Stimulated activated CD4-positive, alpha-beta T cell treated with anti-CD3 and anti-CD28 coated beads, TNF-alpha, amount 100 ng/mL, for 1 hour (primary cell): ENCODE data around the gene CASP6.

Experiments used
- DNase-seq, 3 donors: peaks; one replicate each; pipeline ENCODE4 v3.0.0-alpha.2; 2020; ENCODE audit warnings: low read depth in 3 of 3, low spot score in 1 of 3

The CASP6 gene

DNA sequence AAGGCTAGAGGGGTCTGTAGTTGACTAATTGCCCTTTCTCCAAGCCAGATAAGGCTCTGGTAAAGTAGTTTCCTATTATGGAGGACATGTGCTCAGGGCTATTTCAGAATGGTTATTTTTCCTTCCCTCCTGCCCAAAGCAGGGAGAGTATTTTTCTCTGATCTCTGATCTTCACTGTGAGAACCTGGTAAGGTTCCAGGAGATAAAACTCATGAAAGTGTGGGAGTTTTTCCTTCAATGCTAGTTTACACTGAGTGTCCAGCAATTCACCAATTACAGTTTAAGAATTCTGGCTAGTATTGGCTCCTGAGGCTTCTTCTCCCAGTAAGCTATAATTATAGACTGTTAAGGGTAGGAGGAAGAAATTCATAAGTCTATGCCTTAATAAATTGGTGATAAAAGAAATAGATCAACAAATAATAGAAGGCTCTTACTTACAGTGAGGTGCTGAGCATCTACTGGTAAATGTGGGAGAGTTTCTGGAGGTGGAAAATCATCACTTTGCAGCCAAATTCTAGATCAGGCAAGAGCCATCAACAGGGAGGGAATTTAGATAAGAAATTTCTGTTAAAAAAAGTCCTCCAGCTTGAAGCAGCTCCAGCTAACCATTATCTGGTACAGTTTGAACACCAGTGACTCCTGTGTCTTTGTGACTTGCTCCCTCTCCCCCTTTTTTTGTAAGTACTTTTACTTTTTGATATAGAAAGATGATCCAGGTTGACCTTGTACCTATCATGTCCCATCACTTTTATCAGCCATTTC, 30.9 kb downstream of the CASP6 start:
- no peak for DNase-seq

DNA sequence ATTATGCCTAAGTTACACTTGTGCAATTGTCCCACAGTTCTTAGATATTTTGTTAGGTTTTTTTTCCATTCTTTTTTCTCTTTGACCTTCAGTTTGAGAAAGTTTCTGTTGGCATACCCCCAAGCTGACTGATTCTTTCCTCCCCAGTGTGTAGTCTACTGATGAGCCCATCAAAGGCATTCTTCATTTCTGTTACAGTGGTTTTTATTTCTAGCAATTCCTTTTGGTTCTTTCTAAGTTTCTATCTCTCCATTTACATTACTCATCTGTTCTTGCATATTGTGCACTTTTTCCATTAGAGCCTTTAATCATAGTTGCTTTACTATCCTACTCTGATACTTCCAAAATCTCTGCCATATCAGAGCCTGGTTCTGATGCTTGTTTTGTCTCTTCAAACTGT, 31.9 kb downstream of the CASP6 start:
- no peak for DNase-seq

DNA sequence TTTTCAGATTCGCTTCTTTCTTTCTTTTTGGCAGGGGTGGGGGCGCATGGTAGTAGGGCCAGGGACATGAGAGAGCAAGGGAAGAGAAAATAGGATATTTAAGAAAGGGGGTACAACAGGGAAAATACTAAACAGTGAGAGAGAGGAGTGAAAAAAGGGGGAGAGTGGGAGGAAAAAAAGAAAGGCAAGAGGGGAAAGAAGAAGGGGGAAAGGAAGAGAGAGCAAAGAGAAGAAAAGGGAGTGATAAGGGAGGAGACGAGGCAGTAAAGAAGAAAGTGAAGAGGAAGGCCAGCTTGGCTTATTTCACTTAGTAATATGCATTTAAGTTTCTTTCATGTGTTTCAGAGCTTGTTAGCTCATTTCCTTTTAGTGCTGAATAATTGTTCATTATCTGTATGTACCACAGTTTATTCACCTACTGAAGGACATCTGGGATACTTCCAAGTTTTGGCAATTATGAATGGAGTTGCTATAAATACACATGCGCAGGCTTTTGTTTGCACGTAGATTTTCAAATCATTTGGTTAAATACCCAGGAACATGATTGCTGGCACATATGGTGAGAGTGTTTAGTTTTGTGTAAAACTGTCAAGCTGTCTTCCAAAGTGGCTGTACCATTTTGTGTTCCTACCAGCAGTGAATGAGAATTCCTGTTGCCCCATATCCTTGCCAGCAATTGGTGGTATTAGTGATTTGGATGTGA, 37.3 kb downstream of the CASP6 start:
- DNase-seq, result no peak

DNA sequence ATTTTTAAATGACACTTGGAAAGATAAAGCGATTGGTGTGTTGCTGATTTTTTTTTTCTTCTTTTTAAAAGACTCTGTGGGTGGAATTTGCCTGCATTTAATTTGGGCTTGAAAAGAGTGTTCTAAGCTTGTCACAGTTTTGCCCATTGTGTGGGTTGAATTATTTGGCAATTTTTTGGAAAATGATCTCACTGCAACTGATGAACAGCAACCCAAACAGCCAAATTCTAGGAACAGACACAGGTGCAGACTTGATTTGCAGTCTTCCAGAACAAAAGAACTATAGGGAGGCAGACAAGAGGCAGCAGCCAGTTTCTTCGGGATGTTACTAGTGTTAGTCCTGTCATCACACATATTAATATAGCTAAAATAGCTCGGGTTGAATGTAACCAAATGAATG, 40.5 kb downstream of the CASP6 start:
- DNase-seq, result no peak

DNA sequence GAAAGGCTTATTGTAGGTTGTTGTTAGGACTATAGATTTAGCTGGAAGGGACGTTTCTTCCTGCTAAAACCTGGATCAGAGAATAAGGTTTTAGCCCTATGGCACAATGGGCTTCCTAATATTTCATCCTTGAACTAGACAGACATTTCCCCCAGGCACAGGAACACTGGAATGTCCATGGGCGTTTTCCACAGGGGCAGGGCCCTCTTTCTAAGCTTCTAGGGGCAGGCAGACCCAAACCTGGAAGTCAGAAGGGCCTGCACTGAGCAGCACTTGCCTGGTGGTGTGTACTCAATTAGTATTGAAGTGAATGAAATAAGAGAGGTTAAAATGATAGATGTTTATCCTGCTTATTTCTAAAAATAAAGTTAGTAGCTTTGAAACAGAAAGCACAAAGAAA, 41.1 kb downstream of the CASP6 start:
- no peak for DNase-seq

DNA sequence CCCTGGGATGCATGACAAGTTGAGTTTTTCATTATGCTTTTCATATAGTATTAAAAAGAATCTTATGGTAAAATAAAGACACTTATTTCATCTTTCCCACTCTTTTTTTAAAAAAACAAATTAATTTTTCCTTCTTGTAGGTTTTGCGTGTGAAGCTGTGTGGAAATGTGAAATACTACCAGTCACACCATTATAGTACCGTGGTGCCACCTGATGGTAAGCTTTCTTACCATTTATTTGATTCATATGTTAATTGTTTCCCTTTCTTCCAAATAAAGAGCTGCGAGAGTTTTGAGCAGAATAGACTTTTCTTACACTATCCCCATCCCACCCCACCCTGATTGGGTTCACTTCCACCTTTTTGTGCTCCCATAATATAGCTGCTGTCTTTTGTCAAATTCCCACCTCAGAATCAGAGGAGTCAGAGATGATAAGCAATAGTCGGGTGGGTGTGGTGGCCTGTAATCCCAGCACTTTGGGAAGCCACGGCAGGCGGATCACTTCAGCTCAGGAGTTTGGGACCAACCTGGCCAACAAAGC, 44.3 kb downstream of the CASP6 start:
- no peak for DNase-seq

DNA sequence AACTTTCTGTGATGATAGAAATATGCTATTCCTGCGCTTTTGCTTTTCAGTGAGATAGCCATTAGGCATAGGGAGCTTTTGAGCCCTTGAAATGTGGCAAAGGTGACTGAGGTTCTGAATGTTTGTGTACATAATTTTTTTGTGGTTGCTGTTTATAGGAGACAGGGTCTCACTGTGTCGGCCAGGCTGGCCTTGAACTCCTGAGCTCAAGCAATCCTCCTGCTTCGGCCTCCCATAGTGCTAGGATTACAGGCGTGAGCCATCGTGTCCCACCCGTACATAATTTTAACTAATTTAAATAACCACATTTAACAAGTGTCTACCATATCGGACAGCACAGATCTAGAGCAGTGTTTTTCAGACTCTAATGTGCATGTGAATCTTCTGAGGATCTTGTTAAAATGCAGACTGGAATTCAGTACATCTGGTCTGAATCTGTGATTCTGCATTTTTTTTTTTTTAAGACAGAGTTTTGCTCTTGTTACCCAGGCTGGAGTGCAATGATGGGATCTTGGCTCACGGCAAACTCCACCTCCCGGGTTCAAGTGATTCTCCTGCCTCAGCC, 45.3 kb downstream of the CASP6 start:
- no peak for DNase-seq

DNA sequence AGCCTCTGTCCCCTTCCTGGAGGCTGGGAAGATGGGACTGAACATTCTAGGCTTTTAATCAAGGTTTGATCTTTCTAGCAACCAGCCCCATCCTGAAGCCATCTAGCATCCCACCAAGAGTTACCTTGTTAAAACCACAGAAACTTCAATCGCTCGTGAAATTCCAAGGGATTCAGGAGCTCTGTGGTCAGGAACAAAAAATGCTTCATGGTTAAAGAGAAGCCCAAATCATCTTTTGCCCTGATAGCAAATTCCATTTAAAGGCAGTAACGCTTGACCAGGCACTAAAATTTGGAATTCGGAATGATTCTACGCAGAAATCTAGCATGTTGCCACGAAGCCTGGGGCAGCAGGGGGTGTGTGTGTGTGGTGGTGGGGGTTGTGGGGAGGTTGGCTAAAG, 47.8 kb downstream of the CASP6 start:
- no peak for DNase-seq

DNA sequence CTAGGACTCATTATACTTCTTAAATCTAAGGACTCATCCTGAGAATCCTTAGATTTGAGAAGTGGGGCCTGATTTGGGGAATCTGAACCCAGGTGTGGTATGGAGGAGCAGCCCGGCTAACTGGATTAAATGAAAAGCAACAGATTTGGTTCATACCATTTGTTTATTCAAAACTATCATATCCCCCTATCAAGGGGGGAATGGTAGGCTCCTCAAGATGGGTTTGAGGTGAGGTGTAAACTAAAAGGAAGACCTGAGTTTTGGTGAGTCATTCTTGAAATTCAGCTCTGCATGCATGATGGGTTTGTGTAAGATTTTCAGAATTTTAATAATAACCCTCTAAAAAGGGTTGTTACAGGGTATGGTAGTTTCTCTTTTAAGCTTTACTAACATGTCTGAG, 53.4 kb downstream of the CASP6 start:
- no peak for DNase-seq

DNA sequence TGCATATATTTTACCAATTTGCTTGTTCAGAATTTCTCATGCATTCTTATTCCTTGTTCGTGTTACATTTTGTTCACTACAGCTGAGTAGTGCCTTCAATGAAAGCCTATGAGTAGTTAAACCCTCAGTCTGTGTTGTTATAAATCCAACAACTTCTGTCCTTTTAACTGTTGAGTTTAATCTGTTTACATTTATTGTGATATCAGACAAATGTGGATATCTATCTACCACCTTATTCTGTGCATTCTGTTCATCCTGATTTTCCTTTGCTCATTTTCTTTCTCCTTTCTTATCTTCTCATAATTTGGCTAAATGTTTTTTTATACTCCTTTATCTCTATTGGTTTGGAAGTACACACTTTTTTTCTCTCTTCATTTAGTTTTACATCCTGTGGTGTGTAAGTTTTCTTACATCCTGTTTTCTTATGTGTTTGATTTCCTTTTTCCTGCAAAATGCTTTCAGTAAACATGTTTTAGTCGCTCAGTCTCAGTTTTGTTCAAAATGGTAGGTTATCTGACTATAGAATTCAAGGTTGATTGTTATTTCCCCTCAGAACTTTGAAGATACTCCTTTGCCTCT, 54.2 kb downstream of the CASP6 start:
- no peak for DNase-seq

DNA sequence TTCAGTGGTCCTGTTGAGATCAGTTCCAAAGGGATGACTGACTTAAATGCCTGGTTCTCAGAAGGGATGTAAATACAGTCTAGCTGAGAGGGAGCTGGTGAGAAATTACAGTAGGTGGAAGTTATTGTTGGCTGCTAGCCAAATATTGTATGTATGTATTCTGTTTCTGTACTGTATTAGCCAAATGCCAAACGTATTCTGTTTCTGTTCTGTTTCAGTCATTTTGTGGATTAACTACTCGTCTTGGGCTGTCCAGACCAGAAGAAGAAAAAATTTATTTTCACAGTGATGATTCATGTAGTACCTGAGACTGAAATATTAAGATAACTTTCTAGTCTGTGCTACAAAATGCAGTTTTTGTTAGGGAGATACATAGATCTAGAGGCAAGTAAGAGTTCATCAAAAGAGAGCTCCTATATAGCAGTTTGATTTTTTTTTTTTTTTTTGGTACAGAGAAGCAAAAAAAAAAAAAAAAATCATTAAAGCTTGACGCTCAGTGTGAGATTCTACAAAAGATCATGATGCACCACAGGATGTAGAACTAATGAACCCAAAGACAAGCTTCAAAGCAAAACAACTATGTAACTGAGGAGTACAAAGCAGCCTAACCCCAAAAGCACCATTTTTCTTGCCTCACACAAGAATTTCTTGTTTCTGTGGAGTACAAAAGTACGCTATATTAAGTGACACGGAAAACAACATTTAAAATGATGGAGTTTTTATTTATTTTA, 54.8 kb downstream of the CASP6 start:
- DNase-seq, result no peak

DNA sequence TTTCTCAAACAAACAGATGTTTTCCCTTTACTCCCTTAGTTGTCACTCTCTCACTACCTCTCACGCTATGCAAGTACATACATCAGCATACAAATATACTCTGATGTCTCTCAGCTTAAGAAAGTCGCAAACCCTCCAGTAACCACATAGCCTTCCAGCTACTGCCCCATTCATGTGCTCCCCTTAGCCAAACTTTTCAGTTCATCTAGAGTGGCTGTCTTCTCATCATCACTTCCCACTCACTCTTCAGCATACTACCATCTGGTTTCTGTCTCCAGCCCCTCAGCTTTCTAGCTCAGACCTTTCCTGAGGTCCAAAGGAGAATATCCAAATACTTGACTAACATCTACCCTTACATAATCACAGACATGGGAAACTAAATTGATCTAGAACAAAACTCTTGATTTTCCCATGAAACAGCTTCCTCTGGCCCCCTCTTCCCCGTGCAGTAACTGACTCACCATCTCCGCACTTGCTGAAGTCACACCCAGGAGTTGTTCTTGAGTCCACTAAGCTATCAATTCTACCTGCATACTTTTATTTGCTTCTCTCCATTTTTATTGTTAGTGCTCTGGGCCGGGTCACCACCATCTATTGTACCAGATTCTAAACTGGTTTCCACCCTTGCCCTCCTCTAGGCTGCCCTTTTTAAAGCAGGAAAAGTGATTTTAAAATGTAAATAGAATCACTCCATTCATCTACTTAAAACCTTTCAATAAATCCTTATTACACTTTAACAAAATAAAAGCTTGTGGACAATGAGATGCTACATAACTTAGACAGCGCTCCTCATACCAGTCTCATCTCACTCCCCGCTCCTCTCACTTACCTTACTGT, 57.2 kb downstream of the CASP6 start:
- DNase-seq, result no peak

DNA sequence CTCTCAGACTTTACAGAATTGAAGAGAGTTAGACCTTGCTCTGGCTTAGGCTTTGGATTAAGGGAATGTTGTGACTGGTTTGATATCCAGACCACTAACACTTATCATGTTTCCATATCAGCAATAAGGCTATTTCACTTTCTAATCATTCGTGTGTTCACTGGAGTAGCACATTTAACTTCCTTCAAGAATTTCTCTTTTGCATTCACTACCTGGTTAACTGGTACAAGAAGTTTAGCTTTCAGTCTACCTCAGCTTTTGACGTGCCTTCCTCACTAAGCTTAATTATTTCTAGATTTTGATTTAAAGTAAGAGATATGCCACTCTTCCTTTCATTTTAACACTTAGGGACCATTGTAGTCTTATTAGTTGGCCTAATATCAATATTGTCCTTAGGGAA, 62.6 kb downstream of the CASP6 start:
- DNase-seq, result no peak
